GM18511 (cell line): ENCODE results near the gene MYLK3.
A peak's percentile ranks its signal among the peaks of the same experiment; 100 is the strongest.
"Not testable (repeated sequence)": the region's sequence is repeated elsewhere in the genome, so short reads cannot be mapped to it uniquely, and the experiment has no call there.

Experiments used
- ATAC-seq: cut with Tn5 transposase; IDR thresholded peaks from one replicate; pipeline ENCODE4 v1.9.1; 2021; ENCODE audit warnings: mild to moderate bottlenecking, moderate library complexity; ENCODE audit not compliant: unreplicated experiment

MYLK3 gene

DNA sequence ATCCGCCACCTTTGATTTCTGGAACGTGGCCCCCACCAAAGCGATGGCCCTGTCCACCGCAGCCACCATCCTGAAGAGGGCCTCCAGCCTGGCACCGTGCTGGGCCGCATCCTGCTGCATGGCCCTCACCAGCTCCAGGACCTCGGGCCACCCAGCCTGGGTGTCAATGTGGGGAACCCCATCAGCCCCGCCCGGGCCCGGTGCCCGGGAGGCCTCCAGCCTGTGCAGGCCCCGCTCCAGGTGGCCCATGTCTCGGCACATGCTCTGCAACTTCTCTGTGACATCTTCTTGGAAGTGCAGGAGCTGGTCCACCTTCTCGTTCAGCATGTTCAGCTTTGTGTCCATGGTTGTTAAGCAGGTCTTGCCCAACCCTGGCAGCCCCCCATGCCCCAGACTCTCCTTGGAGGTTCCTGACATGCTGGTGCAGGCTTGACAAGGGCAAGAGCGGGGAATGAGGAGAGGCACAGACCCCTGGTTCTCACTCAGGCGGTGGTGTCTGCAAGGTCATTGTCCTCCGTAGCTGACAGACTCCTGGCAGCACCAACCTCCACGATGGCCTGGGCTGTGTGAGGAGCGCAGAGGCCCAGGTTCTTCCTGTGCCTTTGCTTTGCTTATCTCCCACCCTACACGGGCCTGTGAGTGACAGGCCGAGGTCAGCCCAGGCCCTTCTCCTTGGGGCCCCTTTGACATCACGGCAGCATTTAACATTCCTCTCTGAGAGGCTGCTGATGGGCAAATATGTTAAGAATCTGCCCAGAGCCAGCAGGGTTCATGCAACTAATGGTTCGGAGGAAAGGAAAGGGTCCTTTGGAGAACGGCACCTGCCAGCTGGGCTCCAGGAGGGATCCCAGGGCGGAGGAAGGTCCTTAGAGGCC is at the start of gene MYLK3:
Gene MYLK3, minus strand, starts transcription at position 568 of the 875 bp plus-strand sequence. Its CDS starts 151 bp downstream, at position 417.
- no peak for ATAC-seq

DNA sequence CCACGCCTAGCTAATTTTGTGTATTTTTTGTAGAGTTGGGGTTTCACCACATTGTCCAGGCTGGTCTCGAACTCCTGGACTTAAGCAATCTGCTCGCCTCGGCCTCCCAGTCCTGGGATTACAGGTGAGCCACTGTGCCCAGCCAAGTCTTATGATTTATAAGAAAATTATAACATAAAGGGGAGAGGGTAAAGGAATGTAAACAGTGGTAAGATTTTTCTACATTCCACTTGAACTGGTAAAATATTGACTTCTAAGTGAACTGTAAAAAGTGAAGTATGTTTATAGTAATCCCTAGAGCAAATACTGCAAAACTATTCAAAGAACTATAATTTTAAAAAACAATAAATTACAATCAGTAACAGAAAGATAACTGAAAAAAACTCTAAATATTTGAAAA is 49.4 kb upstream of the MYLK3 start:
- no peak for ATAC-seq

DNA sequence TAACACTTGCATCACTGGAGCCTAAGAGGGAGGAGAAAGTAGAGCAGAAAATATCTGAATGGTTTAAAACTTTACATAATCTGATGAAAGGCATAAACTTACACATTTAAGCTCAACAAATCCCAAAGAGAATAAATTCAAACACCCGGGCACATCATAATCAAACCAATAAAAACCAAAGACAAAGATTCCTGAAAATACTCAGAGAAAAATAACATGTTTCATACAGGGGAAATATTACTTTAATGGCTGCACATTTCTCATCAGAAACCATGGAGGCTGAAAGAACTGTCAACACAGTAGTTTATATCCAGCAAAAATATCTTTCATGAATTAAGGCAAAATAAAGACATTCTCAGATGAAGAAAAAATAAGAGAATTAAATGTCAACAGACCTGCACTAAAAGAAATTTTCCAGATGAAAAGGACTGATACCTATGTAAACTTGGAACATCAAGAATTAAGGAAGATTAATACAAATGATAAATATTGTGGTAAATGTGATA is 48.7 kb upstream of the MYLK3 start:
- ATAC-seq: no peak

DNA sequence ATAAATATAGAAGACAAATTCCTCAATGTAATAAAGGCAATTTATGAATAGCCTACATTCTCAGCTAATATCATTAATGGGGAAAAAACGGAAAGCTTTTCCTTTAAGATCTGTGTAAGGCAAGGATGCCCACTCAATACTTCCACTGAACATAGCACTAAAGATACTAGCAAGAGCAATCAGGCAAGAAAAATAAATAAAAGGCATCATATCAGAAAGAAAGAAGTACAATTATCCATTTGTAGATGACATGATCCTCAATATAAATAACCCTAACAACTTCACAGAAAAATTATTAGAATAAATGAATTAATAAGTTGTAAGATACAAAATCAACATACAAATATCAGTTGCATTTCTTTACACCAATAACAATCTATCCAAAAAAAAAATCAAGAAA is 45.7 kb upstream of the MYLK3 start:
- no peak for ATAC-seq

DNA sequence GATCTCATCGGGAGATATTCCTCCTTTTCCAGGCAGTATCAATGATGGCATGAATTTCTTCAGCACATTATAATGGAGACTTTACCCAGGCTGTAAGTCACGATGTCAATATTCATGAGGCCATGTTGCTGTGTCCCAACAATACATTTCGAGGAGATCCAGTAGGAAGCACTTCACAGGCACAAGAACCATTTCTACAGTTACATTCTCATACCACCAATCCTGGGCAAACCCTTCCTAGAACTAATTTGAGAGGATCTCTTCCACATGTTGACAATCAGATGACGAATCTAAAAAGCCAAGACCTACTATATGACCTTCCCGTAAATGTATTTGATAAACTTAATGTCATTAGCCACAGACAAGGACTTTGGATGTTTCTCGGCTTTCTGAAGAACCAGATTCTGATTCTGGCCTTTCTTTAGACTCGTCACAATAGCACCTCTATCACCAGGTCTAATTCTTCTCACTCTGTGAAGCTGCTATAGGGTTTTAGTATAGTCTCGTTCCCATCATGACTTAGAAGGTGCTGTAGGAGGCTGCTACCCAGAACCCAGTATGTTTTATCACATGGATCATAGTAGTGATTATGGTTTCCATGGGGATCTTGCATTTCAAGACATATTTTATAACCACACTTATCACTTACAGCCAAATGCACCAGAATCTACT is 42.6 kb upstream of the MYLK3 start:
- ATAC-seq: no peak

DNA sequence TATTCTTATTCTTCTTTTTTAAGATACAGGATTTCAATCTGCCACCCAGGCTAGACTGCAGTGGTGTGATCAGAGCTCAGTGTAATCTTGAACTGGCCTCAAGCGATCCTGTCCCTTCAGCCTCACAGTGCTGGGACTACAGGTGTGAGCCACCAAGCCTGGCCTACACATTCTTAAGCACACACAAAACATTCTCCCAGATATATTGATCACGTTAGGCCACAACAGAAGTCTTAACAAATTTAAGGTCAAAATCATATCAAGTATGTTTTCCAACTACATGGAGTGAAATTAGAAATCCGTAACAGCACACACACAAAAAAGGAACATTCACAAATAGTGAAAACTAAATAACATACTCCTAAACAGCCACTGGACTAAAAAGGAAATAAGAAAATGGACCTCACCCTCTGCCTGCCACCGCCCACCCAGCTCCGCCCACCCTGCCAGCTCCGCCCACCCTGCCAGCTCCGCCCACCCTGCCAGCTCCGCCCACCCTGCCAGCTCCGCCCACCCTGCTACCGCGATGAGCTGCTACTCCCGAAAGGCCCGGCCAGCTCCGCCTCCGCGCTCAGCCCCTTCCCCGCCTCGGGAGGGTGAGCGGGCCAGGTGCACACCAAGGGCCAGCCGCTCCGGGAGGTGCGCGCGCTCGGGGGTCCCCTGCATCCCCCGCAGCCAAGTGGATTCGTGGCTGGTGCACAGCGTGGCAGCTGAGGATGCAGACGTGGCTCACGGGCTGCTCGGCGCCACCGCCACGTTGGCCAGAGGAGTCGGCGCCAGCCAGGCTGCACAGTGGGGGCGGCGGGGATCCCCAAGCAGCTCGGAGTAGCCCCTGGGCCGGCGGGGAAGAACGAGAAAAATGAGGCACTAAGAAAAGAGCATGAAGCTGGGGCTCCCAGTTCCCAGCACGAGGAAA is 41.6 kb upstream of the MYLK3 start:
- ATAC-seq: peak; percentile 84

DNA sequence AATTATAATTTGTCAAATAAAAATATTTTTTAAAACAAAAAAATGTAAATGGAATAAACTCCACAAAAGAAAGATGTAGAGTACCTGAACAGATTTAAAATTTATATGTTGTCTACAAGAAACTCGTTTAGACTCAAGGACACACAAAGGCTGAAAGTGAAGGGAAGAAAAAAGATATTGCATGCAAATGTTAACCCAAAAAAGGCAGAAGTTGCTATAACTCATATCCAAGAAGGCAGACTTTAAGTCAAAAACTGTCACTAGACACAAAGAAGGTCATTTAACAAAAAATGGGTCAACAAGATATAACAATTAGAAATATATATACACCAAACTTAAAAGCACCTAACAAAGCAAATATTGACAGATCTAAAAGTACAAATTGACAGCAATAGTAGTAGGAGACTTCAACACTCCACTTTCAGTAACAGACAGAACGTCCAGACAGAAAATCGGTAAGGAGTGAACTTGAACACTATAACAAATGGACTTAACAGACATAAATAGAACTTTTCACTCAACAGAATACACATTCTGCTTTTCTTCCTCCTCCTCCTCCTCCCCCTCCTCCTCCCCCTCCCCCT is 40.8 kb upstream of the MYLK3 start:
- ATAC-seq: no peak

DNA sequence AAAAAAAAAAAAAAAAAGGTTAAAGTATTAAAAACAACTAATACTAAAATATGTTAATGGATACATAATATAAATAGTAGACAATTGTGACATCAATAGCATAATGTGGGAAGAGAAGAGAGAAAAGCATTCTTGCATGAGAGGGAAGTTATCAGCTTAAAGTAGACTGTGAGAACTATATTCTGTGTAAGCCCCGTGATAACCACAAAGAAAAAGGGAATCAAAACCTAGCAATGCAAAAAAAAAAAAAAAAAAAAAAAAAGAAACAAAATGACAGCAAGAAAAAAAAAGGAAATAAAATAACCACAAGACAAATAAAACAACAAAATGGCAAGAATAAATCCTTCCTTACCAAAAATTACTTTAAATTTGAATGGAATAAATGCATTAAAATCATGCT is 39.8 kb upstream of the MYLK3 start:
- ATAC-seq: peak; percentile 41

DNA sequence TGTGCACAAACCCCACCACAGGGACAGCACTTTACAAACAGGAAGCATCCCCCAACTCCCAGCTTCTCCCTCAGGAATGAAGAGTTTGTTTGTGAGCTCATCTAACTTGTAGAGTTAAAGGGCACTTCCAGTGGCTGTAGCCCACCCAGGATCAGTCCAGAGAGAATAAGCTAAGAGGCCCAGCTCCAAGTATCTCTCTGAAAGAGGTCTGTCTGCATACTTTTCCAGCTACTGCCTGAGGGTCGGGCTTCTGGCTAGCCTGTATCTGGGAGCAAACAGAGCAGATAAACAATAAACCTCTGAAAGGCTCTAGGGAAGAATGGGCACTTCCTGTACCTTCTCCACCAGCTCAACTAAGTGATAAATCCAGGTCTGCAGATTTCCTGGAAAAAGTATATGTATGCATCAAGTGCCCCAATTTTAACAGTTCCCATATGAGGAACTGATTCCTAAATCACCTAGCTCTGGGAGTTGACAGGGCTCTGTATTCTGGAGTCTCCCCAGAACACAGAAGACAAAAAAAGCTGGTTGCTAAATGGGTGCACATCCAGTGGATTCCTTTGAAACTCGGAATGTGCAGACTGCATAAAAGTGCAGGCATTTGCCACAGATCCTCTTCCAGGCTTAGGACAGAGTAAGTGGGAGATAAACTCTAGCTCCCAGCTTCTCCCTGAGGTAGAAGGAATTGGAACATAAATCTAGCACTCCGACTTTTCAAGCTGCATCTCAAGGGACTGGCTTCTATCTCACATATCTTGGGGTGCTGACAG is 37.1 kb upstream of the MYLK3 start:
- no peak for ATAC-seq

DNA sequence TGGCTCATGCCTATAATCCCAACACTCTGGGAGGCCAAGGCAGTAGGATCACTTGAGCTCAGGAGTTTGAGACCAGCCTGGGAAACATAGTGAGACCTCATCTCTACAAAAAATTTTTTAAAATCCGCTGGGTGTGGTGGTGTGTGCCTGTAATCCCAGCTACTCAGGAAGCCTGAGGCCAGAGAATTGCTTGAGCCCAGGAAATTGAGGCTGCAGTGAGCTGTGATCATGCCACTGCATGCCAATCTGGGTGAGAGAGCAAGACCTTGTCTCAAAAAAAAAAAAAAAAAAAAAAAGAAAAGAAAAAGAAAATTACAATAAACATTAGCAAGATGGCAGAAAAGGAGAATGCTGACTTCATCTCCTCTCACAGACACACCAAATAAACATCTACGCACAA is 36.4 kb upstream of the MYLK3 start:
- ATAC-seq: not testable (repeated sequence)

DNA sequence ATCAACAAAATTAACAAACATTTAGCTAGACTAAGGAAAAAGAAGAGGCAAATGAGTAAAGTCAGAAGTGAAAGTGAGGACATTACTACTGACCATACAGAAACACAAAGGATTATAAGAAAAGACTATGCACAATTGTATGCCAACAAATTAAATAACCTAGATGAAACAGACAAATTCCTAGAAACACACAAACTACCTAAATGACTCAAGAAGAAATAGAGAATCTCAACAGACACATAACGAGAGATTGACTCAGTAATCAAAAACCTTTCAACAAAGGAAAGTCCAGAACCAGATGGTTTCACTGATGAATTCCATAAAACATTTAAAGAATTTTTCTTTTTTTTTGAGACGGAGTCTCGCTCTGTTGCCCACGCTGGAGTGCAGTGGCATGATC is 35.7 kb upstream of the MYLK3 start:
- no peak for ATAC-seq

DNA sequence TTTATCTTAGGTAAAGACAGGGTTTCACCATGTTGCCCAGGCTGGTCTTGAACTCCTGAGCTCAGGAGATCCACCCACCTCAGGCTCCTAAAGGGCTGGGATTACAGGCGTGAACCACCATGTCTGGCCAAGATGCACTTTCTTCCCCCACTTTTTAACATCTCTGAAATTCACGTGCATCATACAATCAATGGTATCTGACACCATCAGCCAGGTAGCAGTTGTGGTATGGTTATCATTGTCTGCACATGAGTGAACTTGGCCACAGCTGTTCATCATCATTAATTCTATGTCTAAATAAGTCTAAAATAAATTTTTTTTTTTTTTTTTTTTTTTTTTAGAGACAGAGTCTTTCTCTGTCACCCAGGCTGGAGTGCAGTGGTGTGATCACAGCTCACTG is 34.2 kb upstream of the MYLK3 start:
- no peak for ATAC-seq

DNA sequence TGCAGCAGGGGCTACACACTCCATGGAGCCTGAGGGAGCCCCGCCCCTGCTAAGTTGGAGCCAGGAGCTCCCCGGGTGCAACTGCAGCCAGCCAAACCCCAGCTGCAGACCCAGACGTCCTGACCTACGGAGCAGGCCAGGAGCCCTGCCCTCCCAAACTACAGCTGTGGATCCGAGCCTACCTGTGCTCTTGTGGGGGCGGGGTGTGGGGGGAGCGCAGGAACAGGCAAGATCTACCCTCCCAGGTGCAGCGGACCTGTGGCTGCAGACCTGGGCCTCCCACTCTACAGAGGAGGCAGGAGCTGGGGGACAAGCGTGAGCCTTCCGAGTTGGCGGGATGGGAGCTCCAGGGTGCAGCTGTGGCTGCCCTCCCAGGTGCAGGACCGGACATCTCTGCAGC is 29.7 kb upstream of the MYLK3 start:
- ATAC-seq: no peak

DNA sequence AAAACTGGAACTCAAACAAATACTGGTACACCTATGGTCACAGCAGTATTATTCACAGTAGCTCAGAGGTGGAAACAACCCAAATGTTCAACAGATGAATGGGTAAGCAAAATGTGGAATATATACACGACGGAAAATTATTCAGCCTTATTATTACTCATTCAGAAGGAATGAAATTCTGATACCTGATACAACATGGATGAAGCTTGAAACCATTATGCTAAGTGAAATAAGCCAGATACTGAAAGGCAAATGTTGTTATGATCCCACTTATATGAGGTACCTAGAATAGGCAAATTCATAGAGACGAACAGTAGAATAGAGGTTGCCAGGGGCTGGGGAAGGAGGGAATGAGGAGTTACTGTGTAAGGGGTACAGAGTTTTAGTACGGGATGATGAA is 27.1 kb upstream of the MYLK3 start:
- no peak for ATAC-seq

DNA sequence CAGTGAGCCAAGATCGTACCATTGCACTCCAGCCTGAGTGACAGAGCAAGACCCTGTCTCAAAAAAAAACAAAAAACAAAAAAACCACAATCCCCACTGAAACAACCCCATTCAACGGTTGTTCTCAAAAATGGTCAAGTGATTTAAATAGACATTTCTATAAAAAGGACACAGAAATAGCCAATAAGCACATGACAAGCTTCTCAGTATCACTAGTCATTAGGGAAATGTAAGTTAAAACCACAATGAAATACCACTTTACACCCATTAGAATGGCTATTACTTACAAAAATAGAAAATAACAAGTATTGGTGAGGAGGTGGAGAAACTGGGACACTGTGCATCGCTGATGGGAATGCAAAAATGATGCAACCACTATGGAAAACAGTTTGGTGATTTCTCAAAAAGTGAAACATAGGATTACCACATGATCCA is 26.6 kb upstream of the MYLK3 start:
- peak; percentile 84 for ATAC-seq

DNA sequence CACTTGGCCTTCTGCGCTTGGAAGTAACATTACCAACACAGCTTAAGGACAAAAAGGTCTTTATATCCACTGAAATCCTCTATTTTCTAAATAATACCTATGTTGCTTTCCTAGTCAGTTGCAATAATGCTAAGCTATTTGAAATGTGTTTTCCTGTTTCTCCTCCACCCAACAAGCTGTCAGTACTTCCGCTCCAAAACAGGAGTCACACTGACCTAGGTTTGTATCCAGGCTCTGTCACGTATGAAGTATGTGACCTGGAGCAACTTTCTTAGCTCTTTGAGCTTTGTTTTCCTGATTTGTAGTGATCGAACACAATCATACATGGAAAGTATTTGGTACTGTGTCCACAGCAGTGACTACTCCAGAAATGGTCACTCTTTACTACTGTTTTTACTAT is 24.3 kb upstream of the MYLK3 start:
- no peak for ATAC-seq

DNA sequence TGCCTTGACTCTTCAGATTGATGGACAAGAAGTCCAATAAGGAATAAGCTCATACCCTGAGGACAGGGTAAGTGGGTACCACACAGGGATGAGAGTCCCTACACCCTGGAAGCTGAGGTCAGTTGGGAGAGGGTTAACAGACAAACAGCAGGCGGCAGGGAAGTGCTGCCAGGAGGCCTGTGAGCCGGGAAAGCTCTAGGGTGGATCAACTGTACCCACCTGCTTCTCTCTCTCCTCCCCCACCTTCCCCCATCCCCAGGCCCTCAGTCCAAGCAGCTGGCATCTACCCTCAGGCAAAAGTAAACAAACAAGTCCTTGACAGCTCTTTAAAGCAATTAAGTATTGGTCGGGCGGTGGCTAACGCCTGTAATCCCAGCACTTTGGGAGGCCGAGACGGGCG is 20.7 kb upstream of the MYLK3 start:
- no peak for ATAC-seq

DNA sequence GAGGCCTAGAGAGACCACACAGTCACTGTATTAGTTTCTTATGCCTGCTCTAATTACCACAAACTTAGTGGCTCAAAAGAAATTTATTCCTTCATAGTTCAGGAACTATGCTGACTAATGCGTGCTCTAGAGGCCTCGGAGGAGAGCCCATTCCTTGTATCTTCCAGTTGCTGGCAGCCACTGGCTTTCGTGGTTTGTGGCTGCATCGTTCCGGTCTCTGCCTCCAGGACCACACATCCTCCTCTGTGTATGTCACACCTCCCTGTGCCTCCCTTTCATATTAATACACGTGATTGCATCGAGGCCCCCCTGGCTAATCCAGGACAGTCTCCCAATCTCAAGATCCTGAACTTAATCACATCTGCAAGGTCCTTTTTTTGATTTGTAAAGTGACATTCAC is 16.9 kb upstream of the MYLK3 start:
- no peak for ATAC-seq

DNA sequence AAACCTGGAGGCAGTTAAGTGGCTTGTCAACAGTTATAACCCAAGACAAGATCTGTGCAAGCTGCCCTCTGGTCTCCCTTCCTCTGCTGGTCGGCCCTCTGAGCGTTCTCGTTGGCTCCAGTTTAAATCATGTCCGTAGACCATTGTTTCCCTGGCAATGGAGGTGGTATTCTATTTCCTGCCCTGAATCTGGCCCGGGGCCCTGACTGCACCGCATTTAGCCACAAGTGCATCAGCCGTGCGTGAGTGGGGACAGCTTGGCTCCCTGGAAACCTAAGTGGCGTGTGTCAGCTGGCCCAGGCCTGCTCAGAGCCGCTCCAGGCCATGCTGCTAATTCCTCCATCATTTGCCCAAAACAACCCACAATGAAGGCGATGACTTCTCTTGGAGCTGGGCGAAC is 15.0 kb upstream of the MYLK3 start:
- ATAC-seq: no peak

DNA sequence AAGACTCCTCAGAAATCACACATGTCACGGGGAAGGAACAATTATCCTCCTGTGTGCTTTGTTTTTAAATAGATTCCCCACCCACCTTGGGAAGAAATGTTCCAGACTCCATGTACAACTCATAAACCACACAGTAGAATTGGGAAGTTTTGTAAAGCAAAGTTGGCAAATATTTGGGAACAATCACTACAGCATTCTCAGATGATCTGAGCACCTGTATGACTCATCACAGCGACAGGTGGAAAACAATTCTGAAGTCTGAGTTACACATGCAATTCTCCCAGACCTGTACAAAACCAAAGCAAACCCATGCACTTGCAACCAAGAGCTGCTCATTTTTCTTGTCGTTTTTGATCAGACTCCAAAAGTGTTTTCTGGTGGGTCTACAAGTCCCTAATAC is 14.4 kb upstream of the MYLK3 start:
- ATAC-seq: no peak
